Ectodermal cell (in vitro differentiated cells): ENCODE measurements around the gene REXO5.

Source experiments
- H3K27ac ChIP-seq: 2 replicates; pipeline ENCODE4 v1.7.0; 2013; ENCODE audit warnings: mild to moderate bottlenecking, low read depth, low read length; ENCODE audit not compliant: insufficient read depth, poor library complexity, severe bottlenecking
- H3K27me3 ChIP-seq: 2 replicates; pipeline ENCODE4 v1.7.0; 2013; ENCODE audit warnings: mild to moderate bottlenecking, low read length; ENCODE audit not compliant: insufficient read depth, control insufficient read depth, poor library complexity, severe bottlenecking
- H3K36me3 ChIP-seq: one replicate; pipeline ENCODE4 v1.7.0; 2013; ENCODE audit warnings: low read length; ENCODE audit not compliant: control insufficient read depth, insufficient read depth
- H3K4me1 ChIP-seq: one replicate; pipeline ENCODE4 v1.7.0; 2013; ENCODE audit warnings: low read length; ENCODE audit not compliant: control insufficient read depth, insufficient read depth
- H3K4me3 ChIP-seq: 2 replicates; pipeline ENCODE4 v1.7.0; 2013; ENCODE audit warnings: low read depth, low read length, control low read depth; ENCODE audit not compliant: insufficient read depth
- H3K9me3 ChIP-seq: 2 replicates; pipeline ENCODE4 v1.7.0; 2013; ENCODE audit warnings: mild to moderate bottlenecking, low read length, moderate library complexity; ENCODE audit not compliant: control insufficient read depth
- WGBS, 2 experiments: methylation state at CpG; one replicate each; pipeline ENCODE4 v1.1.7; 2013; ENCODE audit warnings: missing lambda C conversion rate in 2 of 2; 5-methylcytosine and 5-hydroxymethylcytosine counted together

REXO5 gene

DNA sequence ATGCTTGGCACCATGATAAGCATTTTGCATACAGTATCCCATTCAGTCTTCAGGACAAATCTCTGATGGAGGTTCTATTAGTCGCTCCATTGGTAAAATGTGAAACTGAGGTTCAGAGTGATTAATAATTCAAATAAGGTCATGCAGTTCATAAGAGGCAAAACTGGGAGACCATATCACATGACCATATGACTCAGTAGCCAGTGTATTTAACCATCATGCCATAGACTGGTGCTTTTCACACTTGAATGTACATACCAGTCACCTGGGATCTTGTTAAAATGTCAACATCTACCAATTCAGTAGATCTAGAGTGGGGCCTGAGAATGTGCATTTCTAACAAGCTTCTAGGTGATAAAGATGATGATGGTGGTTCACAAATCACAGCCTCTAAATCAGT lies 38.2 kb upstream of the REXO5 start:
- Histone ChIP-seq H3K4me1 (no peaks in the 10 kb centered on the region), H3K27ac (no peak overlapping the region), H3K36me3 (no peaks in the 10 kb centered on the region), H3K9me3 (no peaks in the 10 kb centered on the region), H3K27me3 (no peaks in the 10 kb centered on the region), H3K4me3 (no peak overlapping the region)
- 100% methylated on average over 1 of the region's 1 CpG; no CpG with 5 or more reads in 1 of the 2 experiments for WGBS, 2 experiments

DNA sequence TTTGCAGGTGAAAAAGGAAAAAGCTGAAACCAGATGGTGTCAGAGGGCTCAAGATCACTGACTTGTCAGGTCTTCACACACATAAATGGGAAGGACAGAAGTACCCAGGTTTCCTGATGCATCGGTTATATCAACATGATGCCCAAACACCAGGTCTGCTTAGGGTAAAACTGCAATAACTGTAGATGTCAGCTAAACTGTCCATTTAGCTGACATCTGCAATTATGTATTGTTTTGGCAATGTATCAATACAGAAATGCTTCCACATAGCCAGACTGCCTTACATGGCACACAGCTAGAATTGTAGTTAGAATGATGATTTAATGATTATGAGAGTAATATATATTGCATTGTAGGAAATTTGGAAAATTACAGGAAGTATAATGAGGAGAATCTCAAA lies 37.5 kb upstream of the REXO5 start:
- Histone ChIP-seq H3K27ac (no peak overlapping the region), H3K27me3 (no peaks in the 10 kb centered on the region), H3K9me3 (no peaks in the 10 kb centered on the region), H3K4me3 (no peak overlapping the region), H3K4me1 (no peaks in the 10 kb centered on the region), H3K36me3 (no peaks in the 10 kb centered on the region)
- WGBS, 2 experiments = 87 to 89% methylated on average over 1 of the region's 1 CpG

DNA sequence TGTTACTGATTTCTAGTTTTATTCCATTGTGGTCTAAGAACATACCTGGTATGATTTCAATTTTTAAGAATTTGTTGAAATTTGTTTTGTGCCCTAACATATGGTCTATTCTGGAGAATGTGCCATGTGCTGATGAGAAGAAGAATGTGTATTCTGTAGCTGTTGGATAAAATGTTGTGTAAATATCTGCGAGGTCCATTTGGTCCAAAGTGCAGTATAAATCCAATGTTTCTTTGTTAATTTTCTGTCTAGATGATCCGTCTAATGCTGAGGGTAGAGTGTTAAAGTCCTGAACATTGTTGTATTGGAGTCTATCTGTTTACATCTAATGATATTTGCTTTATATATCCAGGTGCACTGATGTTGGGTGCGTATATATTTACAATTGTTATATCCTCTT lies 32.6 kb upstream of the REXO5 start:
- H3K9me3 ChIP-seq = no peaks in the 10 kb centered on the region
- no peaks in the 10 kb centered on the region for H3K4me1 ChIP-seq
- no peak overlapping the region for H3K4me3 ChIP-seq
- no peaks in the 10 kb centered on the region for H3K27me3 ChIP-seq
- H3K27ac ChIP-seq = no peak overlapping the region
- 84 to 92% methylated on average over 2 of the region's 3 CpGs for WGBS, 2 experiments
- H3K36me3 ChIP-seq = no peaks in the 10 kb centered on the region

DNA sequence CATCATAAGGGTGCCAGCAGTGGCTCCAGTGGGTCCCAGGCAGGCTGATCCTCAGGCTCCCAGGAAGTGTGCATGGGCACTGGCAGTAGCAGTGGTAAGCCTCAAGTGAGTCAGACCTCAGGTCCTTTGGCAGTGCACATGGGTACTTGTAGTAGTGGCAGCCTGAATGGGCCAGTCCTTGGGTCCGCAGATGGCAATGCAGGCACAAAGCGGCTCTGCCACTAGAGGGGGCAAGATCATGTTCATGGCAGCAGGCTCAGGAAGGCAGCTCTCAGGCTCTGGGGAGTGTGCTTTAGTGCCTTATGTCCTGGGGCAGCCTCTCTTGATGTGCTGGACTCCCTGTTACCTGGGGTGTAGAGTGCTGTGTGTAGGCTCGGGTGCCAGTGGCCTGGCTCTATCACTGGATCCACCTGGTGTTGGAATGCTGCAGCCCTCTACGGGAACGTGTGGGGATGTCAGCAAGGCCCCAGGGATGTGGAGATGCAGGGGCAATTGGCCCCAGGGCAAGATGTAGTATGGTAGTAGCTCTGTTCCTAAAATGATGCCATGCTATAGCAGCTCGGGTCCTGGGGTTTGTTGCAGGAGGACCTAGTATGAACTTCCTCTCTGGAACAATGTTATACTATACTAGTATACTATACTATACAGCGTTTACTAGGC lies 31.5 kb upstream of the REXO5 start:
- Histone ChIP-seq H3K27ac (no peak overlapping the region), H3K27me3 (no peaks in the 10 kb centered on the region), H3K9me3 (no peaks in the 10 kb centered on the region), H3K4me3 (no peak overlapping the region), H3K36me3 (no peaks in the 10 kb centered on the region), H3K4me1 (no peaks in the 10 kb centered on the region)
- 58 to 61% methylated on average over 6 to 7 of the region's 7 CpGs for WGBS, 2 experiments

DNA sequence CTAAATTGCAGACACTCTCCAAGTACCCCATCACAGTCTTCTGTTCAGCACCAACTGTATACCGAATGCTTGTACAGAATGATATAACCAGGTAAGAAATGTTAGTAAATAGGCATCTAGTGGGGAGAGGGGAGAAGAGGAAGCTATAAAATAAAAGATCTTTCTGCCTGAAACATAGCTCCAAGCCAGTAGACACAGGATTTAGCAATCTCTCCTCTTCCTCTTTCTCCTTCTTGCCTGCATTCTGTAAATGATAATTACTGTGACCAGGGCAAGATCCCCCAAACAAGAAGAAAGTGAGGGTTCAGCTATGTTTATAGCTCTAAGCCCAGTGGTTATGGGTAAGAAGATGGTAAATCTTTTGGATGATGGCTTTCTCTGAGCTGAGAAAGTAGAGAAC lies 24.6 kb upstream of the REXO5 start:
- Histone ChIP-seq H3K27ac (no peak overlapping the region), H3K27me3 (no peaks in the 10 kb centered on the region), H3K4me1 (no peaks in the 10 kb centered on the region), H3K4me3 (no peak overlapping the region), H3K9me3 (no peaks in the 10 kb centered on the region), H3K36me3 (no peaks in the 10 kb centered on the region)
- no CpG with 5 or more reads among the region's 1 CpG for WGBS, 2 experiments

DNA sequence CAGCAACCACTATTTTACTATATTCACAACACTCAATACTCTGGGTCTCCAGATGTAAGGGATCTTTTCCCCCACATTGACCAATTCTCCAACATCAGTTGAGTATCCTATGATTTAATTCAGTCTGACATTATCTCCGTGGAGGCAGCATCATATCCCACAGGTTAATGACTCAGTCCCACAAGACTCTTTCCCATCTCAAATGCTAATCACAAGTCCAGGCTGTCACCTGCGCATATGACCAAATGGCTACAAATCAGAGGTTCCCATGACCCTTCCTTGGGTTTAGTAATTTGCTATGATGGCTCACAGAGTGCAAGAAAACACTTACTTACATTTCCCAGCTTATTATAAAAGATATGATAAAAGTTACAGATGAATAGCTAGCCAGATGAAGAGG lies 23.9 kb upstream of the REXO5 start:
- WGBS, 2 experiments = 83 to 89% methylated on average over 2 of the region's 2 CpGs
- no peaks in the 10 kb centered on the region for H3K9me3 ChIP-seq
- H3K36me3 ChIP-seq = no peaks in the 10 kb centered on the region
- H3K27me3 ChIP-seq = no peaks in the 10 kb centered on the region
- no peak overlapping the region for H3K27ac ChIP-seq
- no peak overlapping the region for H3K4me3 ChIP-seq
- no peaks in the 10 kb centered on the region for H3K4me1 ChIP-seq

DNA sequence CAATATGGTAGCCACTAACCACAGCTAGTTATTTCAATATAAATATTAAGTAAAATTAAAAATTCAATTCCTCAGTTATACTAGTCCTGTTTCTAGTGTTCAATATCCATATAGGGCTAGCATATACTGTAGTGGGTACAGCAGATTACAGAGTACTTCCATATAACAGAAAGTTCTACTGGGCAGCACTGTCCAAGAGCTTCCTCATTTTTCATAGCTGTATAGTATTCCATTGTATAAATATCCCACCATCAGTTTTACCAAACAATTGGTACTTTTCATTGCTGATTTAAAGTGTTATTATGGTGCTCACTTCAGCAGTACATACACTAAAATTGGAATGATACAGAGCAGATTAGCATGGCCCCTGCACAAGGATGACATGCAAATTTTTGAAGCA lies 22.1 kb upstream of the REXO5 start:
- H3K4me3 ChIP-seq = no peak overlapping the region
- no peaks in the 10 kb centered on the region for H3K9me3 ChIP-seq
- H3K27me3 ChIP-seq = no peaks in the 10 kb centered on the region
- H3K27ac ChIP-seq = no peak overlapping the region
- no peaks in the 10 kb centered on the region for H3K36me3 ChIP-seq
- H3K4me1 ChIP-seq = no peaks in the 10 kb centered on the region

DNA sequence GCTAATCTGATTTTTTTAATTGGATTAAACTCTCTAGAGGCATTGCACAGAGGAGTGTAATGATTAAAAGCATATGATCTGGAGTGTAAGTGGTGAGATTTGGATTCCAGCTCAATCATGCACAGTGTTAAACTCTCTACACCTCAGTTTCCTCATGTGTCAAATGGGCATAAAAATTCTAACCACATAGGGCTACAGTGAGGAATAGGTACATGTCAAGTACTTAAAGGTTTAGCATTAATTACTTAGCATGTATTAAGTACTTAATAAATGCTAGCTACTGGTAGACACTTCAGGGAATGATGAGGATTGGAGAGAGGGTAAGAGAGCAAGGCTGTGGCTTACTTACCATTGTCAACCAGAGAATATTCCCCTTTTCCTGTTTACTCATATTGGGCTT lies 17.2 kb upstream of the REXO5 start:
- Histone ChIP-seq H3K27ac (no peak overlapping the region), H3K9me3 (no peaks in the 10 kb centered on the region)

DNA sequence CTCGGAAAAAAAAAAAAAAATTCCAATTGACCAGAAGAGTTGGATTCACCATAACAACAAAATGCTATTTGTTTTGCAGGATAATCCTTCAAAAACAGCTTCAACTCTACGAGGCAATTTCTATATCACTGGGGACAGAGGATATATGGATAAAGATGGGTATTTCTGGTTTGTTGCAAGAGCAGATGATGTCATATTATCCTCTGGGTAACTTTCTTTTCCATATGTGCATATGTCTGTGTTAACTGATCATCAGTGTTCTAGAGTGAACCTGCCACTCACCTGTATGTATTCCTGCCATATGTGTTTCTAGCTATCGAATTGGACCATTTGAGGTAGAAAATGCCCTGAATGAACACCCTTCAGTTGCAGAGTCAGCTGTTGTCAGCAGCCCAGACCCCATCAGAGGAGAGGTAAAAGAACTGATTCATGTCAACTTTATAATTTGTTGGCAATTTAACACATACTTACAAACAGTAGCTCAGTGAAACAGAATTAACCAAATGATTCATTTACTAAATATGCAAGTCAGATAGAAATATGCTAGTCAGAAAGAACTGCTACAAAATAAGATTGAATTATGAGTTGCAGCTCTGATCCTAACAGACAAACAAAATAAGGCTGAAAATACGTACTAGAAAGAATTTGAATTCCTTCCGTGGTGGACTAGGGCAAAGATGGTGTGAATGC lies 14.3 kb upstream of the REXO5 start:
- 92 to 93% methylated on average over 5 of the region's 5 CpGs for WGBS, 2 experiments
- no peaks in the 10 kb centered on the region for H3K27me3 ChIP-seq
- no peak overlapping the region for H3K4me3 ChIP-seq
- no peaks in the 10 kb centered on the region for H3K36me3 ChIP-seq
- no peak overlapping the region for H3K27ac ChIP-seq
- H3K4me1 ChIP-seq = peaks cover 4% of the 10 kb centered on the region
- H3K9me3 ChIP-seq = no peaks in the 10 kb centered on the region

More for the DNA sequence above, 17.2 kb upstream of the REXO5 start:
- no peaks in the 10 kb centered on the region for H3K27me3 ChIP-seq
- no peaks in the 10 kb centered on the region for H3K36me3 ChIP-seq
- no peaks in the 10 kb centered on the region for H3K4me1 ChIP-seq
- no peak overlapping the region for H3K4me3 ChIP-seq

DNA sequence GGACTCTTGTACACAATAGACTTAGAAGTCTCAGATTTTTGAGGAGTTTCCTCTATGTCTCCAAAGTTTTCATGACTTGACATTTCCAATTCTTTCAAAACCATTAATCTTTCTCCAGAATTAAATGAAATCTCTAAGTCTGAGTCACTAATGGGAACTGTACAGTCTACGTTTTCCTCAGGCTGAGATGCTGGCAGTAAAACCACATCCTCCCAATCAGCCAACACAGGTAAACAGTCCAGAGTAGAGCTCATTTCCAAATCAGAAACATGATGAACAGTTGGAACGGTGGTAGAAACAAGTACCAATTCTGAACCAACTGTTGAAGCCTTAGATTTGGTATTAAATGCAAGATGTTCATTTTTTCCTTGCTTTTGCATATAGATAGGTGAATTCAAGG lies 8.0 kb upstream of the REXO5 start:
- Histone ChIP-seq H3K9me3 (no peaks in the 10 kb centered on the region), H3K4me1 (peaks cover 4% of the 10 kb centered on the region), H3K36me3 (peaks cover 7% of the 10 kb centered on the region), H3K27ac (no peak overlapping the region), H3K27me3 (no peaks in the 10 kb centered on the region), H3K4me3 (no peak overlapping the region)
- 95 to 96% methylated on average over 2 of the region's 2 CpGs for WGBS, 2 experiments
